Neural cell (in vitro differentiated cells): ENCODE results near the gene SLC36A1. TPM values are rescaled to one million over a fixed set of nuclear protein-coding genes. Genes with fewer than 3 reads are reported as not detected.

Experiments
- H2AFZ ChIP-seq: fragments of 200-600, 300-800 bp; sonication (generic), shearing (Covaris generic); 2 replicates; pipeline ENCODE4 v1.6.0; 2014; ENCODE audit warnings: low read depth, mild to moderate bottlenecking, antibody characterized with exemption, low read length, moderate library complexity
- H3F3A ChIP-seq: fragments of 200-600 bp; shearing (Covaris generic); 2 replicates; pipeline ENCODE4 v1.6.1; 2016; ENCODE audit warnings: mild to moderate bottlenecking, moderate library complexity, mixed read lengths, antibody characterized with exemption, low read length; ENCODE audit not compliant: insufficient read depth, poor library complexity, severe bottlenecking
- H3K27ac ChIP-seq: fragments of 200-600, 300-800 bp; sonication (generic), shearing (Covaris generic); 2 replicates; pipeline ENCODE4 v1.5.1; 2014; ENCODE audit warnings: mild to moderate bottlenecking, low read length, moderate library complexity
- H3K27me3 ChIP-seq: fragments of 300-800, 200-600 bp; sonication (generic), shearing (Covaris generic); 2 replicates; pipeline ENCODE4 v1.6.0; 2014; ENCODE audit warnings: mild to moderate bottlenecking, low read depth, low read length, moderate library complexity; ENCODE audit not compliant: insufficient read depth
- H3K36me3 ChIP-seq: fragments of 300-800, 200-600 bp; sonication (generic), shearing (Covaris generic); 2 replicates; pipeline ENCODE4 v1.5.1; 2014; ENCODE audit warnings: mild to moderate bottlenecking, antibody characterized with exemption, low read length, moderate library complexity; ENCODE audit not compliant: insufficient read depth
- H3K4me2 ChIP-seq: fragments of 300-800, 200-600 bp; sonication (generic), shearing (Covaris generic); 2 replicates; pipeline ENCODE4 v1.6.0; 2014; ENCODE audit warnings: mild to moderate bottlenecking, low read length
- H3K4me3 ChIP-seq: fragments of 300-800, 200-600 bp; sonication (generic), shearing (Covaris generic); 2 replicates; pipeline ENCODE4 v1.5.1; 2014; ENCODE audit warnings: mild to moderate bottlenecking, low read length, moderate library complexity
- H3K79me2 ChIP-seq: fragments of 200-600 bp; shearing (Covaris generic); replicated peaks from 2 replicates; pipeline ENCODE4 v1.6.0; 2014; ENCODE audit warnings: mild to moderate bottlenecking, low read length, moderate library complexity; ENCODE audit not compliant: insufficient read depth
- H3K9ac ChIP-seq: fragments of 300-800, 200-600 bp; sonication (generic), shearing (Covaris generic); 2 replicates; pipeline ENCODE4 v1.6.1; 2016; ENCODE audit warnings: mild to moderate bottlenecking, low read length, mixed read lengths
- H3K9me2 ChIP-seq: fragments of 200-600 bp; shearing (Covaris generic); 2 replicates; pipeline ENCODE4 v1.6.1; 2016; ENCODE audit warnings: mild to moderate bottlenecking, low read length, mixed read lengths; ENCODE audit not compliant: insufficient read depth
- H3K9me3 ChIP-seq: fragments of 200-600, 300-800 bp; sonication (generic), shearing (Covaris generic); 2 replicates; pipeline ENCODE4 v1.6.1; 2016; ENCODE audit warnings: mild to moderate bottlenecking, mixed run types, low read length, moderate library complexity, mixed read lengths
- H4K20me1 ChIP-seq: fragments of 200-600 bp; shearing (Covaris generic); 2 replicates; pipeline ENCODE4 v1.6.1; 2016; ENCODE audit warnings: mild to moderate bottlenecking, mixed run types; ENCODE audit not compliant: insufficient read depth
- EP300 ChIP-seq: fragments of 450-650 bp; conservative IDR thresholded peaks from 2 replicates; pipeline ENCODE4 v1.6.1; 2014; ENCODE audit warnings: antibody characterized with exemption, mild to moderate bottlenecking, moderate library complexity; ENCODE audit not compliant: poor library complexity, severe bottlenecking
- EZH2 ChIP-seq: fragments of 200-600, 300-800 bp; shearing (Covaris generic), sonication (generic); IDR thresholded peaks from 2 replicates; pipeline ENCODE4 v1.6.1; 2014; ENCODE audit warnings: antibody characterized with exemption, low read length, borderline replicate concordance, mild to moderate bottlenecking; ENCODE audit not compliant: insufficient read depth, poor library complexity, severe bottlenecking
- MXI1 ChIP-seq: fragments of 450-650 bp; conservative IDR thresholded peaks from 2 replicates; pipeline ENCODE4 v1.6.1; 2014; ENCODE audit warnings: antibody characterized with exemption, mild to moderate bottlenecking; ENCODE audit not compliant: poor library complexity, severe bottlenecking
- POLR2AphosphoS5 ChIP-seq: IDR thresholded peaks from 2 replicates; pipeline ENCODE4 v1.6.1; 2012
- RAD21 ChIP-seq: fragments of 450-650 bp; conservative IDR thresholded peaks from 2 replicates; pipeline ENCODE4 v1.6.1; 2014; ENCODE audit warnings: antibody characterized with exemption, mild to moderate bottlenecking, moderate library complexity
- REST ChIP-seq: IDR thresholded peaks from 2 replicates; pipeline ENCODE4 v1.6.1; 2012; ENCODE audit warnings: borderline replicate concordance
- SMC3 ChIP-seq: fragments of 450-650 bp; conservative IDR thresholded peaks from 2 replicates; pipeline ENCODE4 v1.6.1; 2014; ENCODE audit warnings: antibody characterized with exemption, mild to moderate bottlenecking, moderate library complexity; ENCODE audit not compliant: poor library complexity
- TAF1 ChIP-seq: IDR thresholded peaks from 2 replicates; pipeline ENCODE4 v1.6.1; 2012; ENCODE audit warnings: low read depth
- polyA plus RNA-seq: library from polyadenylated mRNA; depleted of rRNA; stranded (reverse); fragments of >200 nt; gene quantifications from 2 replicates; pipeline ENCODE4 v1.2.3, GENCODE V29; 2014

Gene SLC36A1
- polyA plus RNA-seq, 1 donor from 2014 or later: 5.3 TPM

GRCh38 chr5:151487544-151487943, 40.1 kb downstream of the SLC36A1 start (continued):
- TF ChIP-seq SMC3: no peak

GRCh38 chr5:151490627-151491026, 43.2 kb downstream of the SLC36A1 start:
- no peaks in the 10 kb centered on the region for H3K36me3 ChIP-seq
- no peaks in the 10 kb centered on the region for H4K20me1 ChIP-seq
- H3K4me3 ChIP-seq: no peak overlapping the region
- H3K27ac ChIP-seq: no peak overlapping the region
- H3K9ac ChIP-seq: no peak overlapping the region
- H3K79me2 ChIP-seq: no peaks in the 10 kb centered on the region
- H3F3A ChIP-seq: no peaks in the 10 kb centered on the region
- TF ChIP-seq TAF1 (no peak), REST (no peak)
- H2AFZ ChIP-seq: no peak overlapping the region
- H3K4me2 ChIP-seq: no peak overlapping the region
- H3K27me3 ChIP-seq: no peaks in the 10 kb centered on the region
- H3K9me2 ChIP-seq: no peaks in the 10 kb centered on the region
- H3K9me3 ChIP-seq: no peaks in the 10 kb centered on the region

GRCh38 chr5:151491062-151491461, 43.7 kb downstream of the SLC36A1 start:
- TF ChIP-seq POLR2AphosphoS5 (no peak), EP300 (no peak), SMC3 (no peak), RAD21 (no peak), MXI1 (no peak)
- Histone ChIP-seq H2AFZ (no peak overlapping the region), H3F3A (no peaks in the 10 kb centered on the region), H3K27me3 (no peaks in the 10 kb centered on the region), H3K9ac (no peak overlapping the region), H3K4me3 (no peak overlapping the region), H3K9me2 (no peaks in the 10 kb centered on the region), H3K4me2 (no peak overlapping the region), H3K36me3 (no peaks in the 10 kb centered on the region), H3K9me3 (no peaks in the 10 kb centered on the region), H3K27ac (no peak overlapping the region), H4K20me1 (no peaks in the 10 kb centered on the region), H3K79me2 (no peaks in the 10 kb centered on the region)

- H3K4me2 ChIP-seq: no peak overlapping the region
- no peak overlapping the region for H3K9ac ChIP-seq
- no peak overlapping the region for H2AFZ ChIP-seq
- no peaks in the 10 kb centered on the region for H3K79me2 ChIP-seq
- H3K9me2 ChIP-seq: no peaks in the 10 kb centered on the region
- no peaks in the 10 kb centered on the region for H3K9me3 ChIP-seq
- no peaks in the 10 kb centered on the region for H4K20me1 ChIP-seq
- no peak overlapping the region for H3K27ac ChIP-seq
- no peaks in the 10 kb centered on the region for H3K36me3 ChIP-seq
- TF ChIP-seq EZH2 (no peak), RAD21 (no peak), TAF1 (no peak), REST (no peak), EP300 (no peak), MXI1 (no peak)
- H3F3A ChIP-seq: no peaks in the 10 kb centered on the region
- H3K27me3 ChIP-seq: no peaks in the 10 kb centered on the region
- no peak overlapping the region for H3K4me3 ChIP-seq
Observed at GRCh38 chr5:151492729-151493128, 45.3 kb downstream of the SLC36A1 start.
